ENCODE measurements around the gene TMEM273.

DNA sequence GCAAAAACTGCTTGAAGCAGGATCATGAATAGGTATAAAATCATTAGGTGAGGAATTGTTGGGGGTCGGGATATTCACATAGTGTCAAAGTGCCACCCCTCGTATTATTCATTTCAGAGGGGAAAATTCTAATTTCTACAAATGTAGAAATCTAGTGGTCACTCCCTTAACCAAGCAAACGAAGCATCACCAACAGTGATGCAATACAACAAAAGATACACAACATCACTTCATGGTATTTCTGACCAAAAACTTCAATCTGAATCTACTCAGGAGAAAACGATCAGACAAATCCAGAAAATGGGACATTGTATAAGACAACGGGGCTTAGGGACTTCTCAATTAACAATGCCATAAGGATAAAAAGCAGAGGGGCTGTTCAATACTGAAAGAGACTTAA is 28.1 kb downstream of the TMEM273 start:
- TF ChIP-seq, protein P1, sequence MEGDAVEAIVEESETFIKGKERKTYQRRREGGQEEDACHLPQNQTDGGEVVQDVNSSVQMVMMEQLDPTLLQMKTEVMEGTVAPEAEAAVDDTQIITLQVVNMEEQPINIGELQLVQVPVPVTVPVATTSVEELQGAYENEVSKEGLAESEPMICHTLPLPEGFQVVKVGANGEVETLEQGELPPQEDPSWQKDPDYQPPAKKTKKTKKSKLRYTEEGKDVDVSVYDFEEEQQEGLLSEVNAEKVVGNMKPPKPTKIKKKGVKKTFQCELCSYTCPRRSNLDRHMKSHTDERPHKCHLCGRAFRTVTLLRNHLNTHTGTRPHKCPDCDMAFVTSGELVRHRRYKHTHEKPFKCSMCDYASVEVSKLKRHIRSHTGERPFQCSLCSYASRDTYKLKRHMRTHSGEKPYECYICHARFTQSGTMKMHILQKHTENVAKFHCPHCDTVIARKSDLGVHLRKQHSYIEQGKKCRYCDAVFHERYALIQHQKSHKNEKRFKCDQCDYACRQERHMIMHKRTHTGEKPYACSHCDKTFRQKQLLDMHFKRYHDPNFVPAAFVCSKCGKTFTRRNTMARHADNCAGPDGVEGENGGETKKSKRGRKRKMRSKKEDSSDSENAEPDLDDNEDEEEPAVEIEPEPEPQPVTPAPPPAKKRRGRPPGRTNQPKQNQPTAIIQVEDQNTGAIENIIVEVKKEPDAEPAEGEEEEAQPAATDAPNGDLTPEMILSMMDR (optimal IDR thresholded peaks at IDR 0.05 in 1 of 3, IDR thresholded peaks at IDR 0.05 in 1 of 3, conservative IDR thresholded peaks at IDR 0.05 in 1 of 3; ENCODE audit: extremely low read depth in 1 of 3, insufficient read depth in 2 of 3, low read length in 3 of 3), result no peak
- no peak for TF ChIP-seq EZH2 (IDR thresholded peaks at IDR 0.05; ENCODE audit: low read length)

All from keratinocyte (primary cell).